Keratinocyte (primary cell): Measurements from ENCODE around the gene EPHA2. TPM values are rescaled to one million over a fixed set of nuclear protein-coding genes. Genes with fewer than 3 reads are reported as not detected.

Source experiments
- DNase-seq: peaks from one replicate; pipeline ENCODE4 v3.0.0-alpha.2; 2011; ENCODE audit warnings: low read depth, missing footprints, low spot score
- FAIRE-seq: peaks from 2 replicates; lab custom pipeline; 2011; peaks lifted over from hg19 to GRCh38; lab: Jason Lieb, UNC
- H2AFZ ChIP-seq: 2 replicates; pipeline ENCODE4 v1.6.0; 2012; ENCODE audit warnings: low read length, control low read depth, inconsistent platforms; ENCODE audit not compliant: control insufficient read depth
- H3K27ac ChIP-seq: 2 replicates; pipeline ENCODE4 v1.5.1; 2011; ENCODE audit warnings: low read length; ENCODE audit not compliant: control insufficient read depth, insufficient read depth
- H3K27me3 ChIP-seq: 3 replicates; pipeline ENCODE4 v1.6.0; 2011; ENCODE audit warnings: low read length; ENCODE audit not compliant: control insufficient read depth, insufficient read depth; ENCODE audit errors: extremely low read depth
- H3K36me3 ChIP-seq, 2 experiments: 2 replicates in 1 of 2; 3 replicates in 1 of 2; pipeline ENCODE4 v1.5.1; 2011; ENCODE audit warnings: low read length in 2 of 2, mild to moderate bottlenecking in 1 of 2; ENCODE audit not compliant: control insufficient read depth in 2 of 2, insufficient read depth in 2 of 2; ENCODE audit errors: extremely low read depth in 1 of 2
- H3K4me1 ChIP-seq: 3 replicates; pipeline ENCODE4 v1.5.1; 2011; ENCODE audit warnings: low read length; ENCODE audit not compliant: control insufficient read depth, insufficient read depth; ENCODE audit errors: extremely low read depth
- H3K4me2 ChIP-seq: 3 replicates; pipeline ENCODE4 v1.6.0; 2011; ENCODE audit warnings: low read depth, low read length; ENCODE audit not compliant: control insufficient read depth, insufficient read depth; ENCODE audit errors: extremely low read depth
- H3K4me3 ChIP-seq, 3 experiments: fragments of 200-600 bp in 1 of 3; sonication (generic) in 1 of 3; 2 replicates in 2 of 3; 3 replicates in 1 of 3; pipeline ENCODE4 v1.5.1; 2011 to 2016; ENCODE audit warnings: low read length in 3 of 3, mild to moderate bottlenecking in 3 of 3, control low read depth in 2 of 3, inconsistent platforms in 1 of 3, low read depth in 1 of 3, mixed read lengths in 1 of 3, mixed run types in 1 of 3, moderate library complexity in 1 of 3; ENCODE audit not compliant: control insufficient read depth in 2 of 3, insufficient read depth in 2 of 3; ENCODE audit errors: extremely low read depth in 1 of 3
- H3K79me2 ChIP-seq: 2 replicates; pipeline ENCODE4 v1.6.0; 2012; ENCODE audit warnings: low read length; ENCODE audit not compliant: control insufficient read depth, insufficient read depth
- H3K9ac ChIP-seq: 3 replicates; pipeline ENCODE4 v1.6.0; 2011; ENCODE audit warnings: low read length; ENCODE audit not compliant: control insufficient read depth, insufficient read depth; ENCODE audit errors: extremely low read depth
- H3K9me1 ChIP-seq: 3 replicates; pipeline ENCODE4 v1.6.0; 2011; ENCODE audit warnings: low read length; ENCODE audit not compliant: control insufficient read depth, insufficient read depth; ENCODE audit errors: extremely low read depth
- H3K9me3 ChIP-seq: 2 replicates; pipeline ENCODE4 v1.5.1; 2012; ENCODE audit warnings: low read depth, low read length; ENCODE audit not compliant: control insufficient read depth
- H4K20me1 ChIP-seq: 3 replicates; pipeline ENCODE4 v1.6.0; 2011; ENCODE audit warnings: low read length; ENCODE audit not compliant: control insufficient read depth, insufficient read depth; ENCODE audit errors: extremely low read depth
- CTCF ChIP-seq, 3 experiments: IDR thresholded peaks in 1 of 3; conservative IDR thresholded peaks in 1 of 3; optimal IDR thresholded peaks in 1 of 3; 2 replicates in 2 of 3; 3 replicates in 1 of 3; pipeline versions ENCODE3 to v1.5.1; 2011; ENCODE audit warnings: low read length in 3 of 3, mild to moderate bottlenecking in 3 of 3, moderate library complexity in 2 of 3, control low read depth in 1 of 3, inconsistent platforms in 1 of 3; ENCODE audit not compliant: insufficient read depth in 2 of 3; ENCODE audit errors: extremely low read depth in 1 of 3
- EZH2 ChIP-seq: IDR thresholded peaks from one replicate; pipeline ENCODE4 v1.6.1; 2012; ENCODE audit warnings: inconsistent platforms, mild to moderate bottlenecking, low read length, moderate library complexity
- dilution Hi-C: fragments of 300-500 bp; cut with MboI; formaldehyde crosslinking; loops from one replicate; pipeline ENCODE4 v1.7.0; 2020; ENCODE audit warnings: low sequenced_read_pairs; ENCODE audit not compliant: extremely low pct_ligation_motif_present
- polyA plus RNA-seq, 5 experiments: library from polyadenylated mRNA; depleted of rRNA in 3 of 5; stranded (reverse) in 3 of 5; stranded (forward) in 1 of 5; unstranded in 1 of 5; fragments of >200 nt; gene quantifications; 1 replicate in 1 of 5; 2 replicates in 3 of 5; 3 replicates in 1 of 5; pipeline versions ENCODE4 v1.2.1 to v1.2.3, GENCODE V29; 2011 to 2012; ENCODE audit warnings: missing spikeins in 2 of 5, low read depth in 1 of 5, low replicate concordance in 1 of 5

The EPHA2 gene
- polyA plus RNA-seq, 1 donor (not counting 4 experiments of a cell fraction or from before 2014, with no cell fraction given) = 55.6 TPM

- H3K27ac ChIP-seq = peak overlapping the region; percentile 84
- H4K20me1 ChIP-seq = no peaks in the 10 kb centered on the region
- dilution Hi-C loops = no loop called here
- no peak overlapping the region for H3K4me3 ChIP-seq
- peak; percentile 93 for FAIRE-seq
- no peaks in the 10 kb centered on the region for H3K36me3 ChIP-seq
- no peaks in the 10 kb centered on the region for H3K9me3 ChIP-seq
- H3K4me2 ChIP-seq = peak overlapping the region; percentile 63
- no peak for TF ChIP-seq EZH2
- TF ChIP-seq CTCF (optimal IDR thresholded peaks at IDR 0.05 in 1 of 3, IDR thresholded peaks at IDR 0.05 in 1 of 3, conservative IDR thresholded peaks at IDR 0.05 in 1 of 3; ENCODE audit: extremely low read depth in 1 of 3, insufficient read depth in 2 of 3, low read length in 3 of 3) = no peak
- H3K9me1 ChIP-seq = no peaks in the 10 kb centered on the region
- H2AFZ ChIP-seq = peak overlapping the region; percentile 49
- peaks cover 50% of the 10 kb centered on the region for H3K4me1 ChIP-seq
- DNase-seq = no peak
- no peaks in the 10 kb centered on the region for H3K79me2 ChIP-seq
- no peaks in the 10 kb centered on the region for H3K27me3 ChIP-seq
- H3K9ac ChIP-seq = peak overlapping the region; percentile 36
Observed at GRCh38 chr1:16189003-16189402, 33.1 kb upstream of the EPHA2 start.

GRCh38 chr1:16187748-16188401, 32.0 kb upstream of the EPHA2 start:
- peaks cover 60% of the 10 kb centered on the region for H3K4me1 ChIP-seq
- H3K9me1 ChIP-seq = no peaks in the 10 kb centered on the region
- no peaks in the 10 kb centered on the region for H3K27me3 ChIP-seq
- H3K79me2 ChIP-seq = no peaks in the 10 kb centered on the region
- FAIRE-seq (peak; percentile 96), DNase-seq (peak; percentile 90)
- H3K9ac ChIP-seq = peak overlapping the region; percentile 47
- H3K4me3 ChIP-seq = peak overlapping the region in 1 of 3 experiments; percentile 32
- dilution Hi-C loops = no loop called here
- peak overlapping the region; percentile 63 for H3K4me2 ChIP-seq
- H3K27ac ChIP-seq = peak overlapping the region; percentile 84
- H3K36me3 ChIP-seq = no peaks in the 10 kb centered on the region
- H2AFZ ChIP-seq = no peak overlapping the region
- no peaks in the 10 kb centered on the region for H3K9me3 ChIP-seq
- no peaks in the 10 kb centered on the region for H4K20me1 ChIP-seq
- TF ChIP-seq CTCF (optimal IDR thresholded peaks at IDR 0.05 in 1 of 3, IDR thresholded peaks at IDR 0.05 in 1 of 3, conservative IDR thresholded peaks at IDR 0.05 in 1 of 3; ENCODE audit: extremely low read depth in 1 of 3, insufficient read depth in 2 of 3, low read length in 3 of 3) (peak; percentile 93 to 98 (median 95)), EZH2 (no peak)
